ENCODE data around the gene WFDC11. TPM values are rescaled to one million over a fixed set of nuclear protein-coding genes. Genes with fewer than 3 reads are reported as not detected.

Gene WFDC11
- total RNA-seq, 3 donors from 2014 or later (not counting 1 experiment from before 2014, with no cell fraction given), result not detected

- Mint-ChIP-seq H3K27me3 (ENCODE audit: low read depth in 2 of 2) (peaks cover 22 to 54% of the 10 kb centered on the region in 2 donors), H3K36me3 (no peaks in the 10 kb centered on the region), H3K9me3 (peaks cover 0 to 2% of the 10 kb centered on the region in 2 donors), H3K4me1 (no peaks in the 10 kb centered on the region), H3K27ac (no peak overlapping the region), H3K4me3 (no peak overlapping the region)
- intact Hi-C loops (cut with micrococcal nuclease), result no loop called here
- DNase-seq (no peak), ATAC-seq (no peak)
- no peak for TF ChIP-seq CTCF (IDR thresholded peaks at IDR 0.05)
- Histone ChIP-seq H3K27ac (ENCODE audit: low read length) (no peak overlapping the region), H3K4me1 (ENCODE audit: control insufficient read depth, insufficient read depth, low read length) (no peaks in the 10 kb centered on the region), H3K36me3 (ENCODE audit: control insufficient read depth, insufficient read depth, low read length) (no peaks in the 10 kb centered on the region), H3K4me3 (ENCODE audit: low read length) (no peak overlapping the region), H3K27me3 (ENCODE audit: control insufficient read depth, insufficient read depth, low read length) (no peaks in the 10 kb centered on the region), H3K9me3 (ENCODE audit: control insufficient read depth, insufficient read depth, low read length) (no peaks in the 10 kb centered on the region)
These were observed 57.7 kb downstream of the WFDC11 start for GRCh38 chr20:45612314-45612713.

- H3K36me3 ChIP-seq (ENCODE audit: control insufficient read depth, insufficient read depth, low read length), result no peaks in the 10 kb centered on the region
- H3K4me1 ChIP-seq (ENCODE audit: control insufficient read depth, insufficient read depth, low read length), result no peaks in the 10 kb centered on the region
- H3K4me3 ChIP-seq (ENCODE audit: low read length), result no peak overlapping the region
- ATAC-seq (no peak), DNase-seq (no peak)
- Mint-ChIP-seq H3K4me3 (no peak overlapping the region), H3K36me3 (no peaks in the 10 kb centered on the region), H3K27ac (no peak overlapping the region), H3K4me1 (no peaks in the 10 kb centered on the region), H3K9me3 (peaks cover 0 to 2% of the 10 kb centered on the region in 2 donors), H3K27me3 (ENCODE audit: low read depth in 2 of 2) (peaks cover 19 to 61% of the 10 kb centered on the region in 2 donors)
- H3K27ac ChIP-seq (ENCODE audit: low read length), result no peak overlapping the region
- no peaks in the 10 kb centered on the region for H3K27me3 ChIP-seq (ENCODE audit: control insufficient read depth, insufficient read depth, low read length)
- no peak for TF ChIP-seq CTCF (IDR thresholded peaks at IDR 0.05)
- WGBS (ENCODE audit: insufficient coverage), result 73% methylated on average over 3 of the region's 4 CpGs
- H3K9me3 ChIP-seq (ENCODE audit: control insufficient read depth, insufficient read depth, low read length), result no peaks in the 10 kb centered on the region
- intact Hi-C loops (cut with micrococcal nuclease), result no loop called here
These were observed 59.0 kb downstream of the WFDC11 start for GRCh38 chr20:45611054-45611453.

- intact Hi-C loops (cut with micrococcal nuclease), result no loop called here
- WGBS (ENCODE audit: insufficient coverage), result 100% methylated on average over 1 of the region's 1 CpG
- H3K27ac ChIP-seq (ENCODE audit: low read length), result no peak overlapping the region
- Mint-ChIP-seq H3K27ac (no peak overlapping the region), H3K27me3 (ENCODE audit: low read depth in 2 of 2) (peaks cover 11 to 63% of the 10 kb centered on the region in 2 donors), H3K9me3 (peaks cover 2 to 4% of the 10 kb centered on the region in 2 donors), H3K4me3 (no peak overlapping the region), H3K4me1 (no peaks in the 10 kb centered on the region), H3K36me3 (no peaks in the 10 kb centered on the region)
- no peak for TF ChIP-seq CTCF (IDR thresholded peaks at IDR 0.05)
- no peaks in the 10 kb centered on the region for H3K9me3 ChIP-seq (ENCODE audit: control insufficient read depth, insufficient read depth, low read length)
- no peak for ATAC-seq
- peaks cover 2% of the 10 kb centered on the region for H3K27me3 ChIP-seq (ENCODE audit: control insufficient read depth, insufficient read depth, low read length)
- no peaks in the 10 kb centered on the region for H3K36me3 ChIP-seq (ENCODE audit: control insufficient read depth, insufficient read depth, low read length)
- no peak for DNase-seq
- no peak overlapping the region for H3K4me3 ChIP-seq (ENCODE audit: low read length)
- no peaks in the 10 kb centered on the region for H3K4me1 ChIP-seq (ENCODE audit: control insufficient read depth, insufficient read depth, low read length)
These were observed 62.2 kb downstream of the WFDC11 start for GRCh38 chr20:45607810-45608209.

Other genes with a start within 250 kb of the WFDC11 start
- not detected for gene WFDC2, start 200.5 kb downstream of the WFDC11 start, total RNA-seq
- not detected for gene SPINT3, start 154.6 kb downstream of the WFDC11 start, total RNA-seq
- gene WFDC6, start 130.8 kb downstream of the WFDC11 start, total RNA-seq, result not detected
- gene EPPIN, start 122.8 kb downstream of the WFDC11 start, total RNA-seq, result not detected
- gene WFDC8, start 91.0 kb downstream of the WFDC11 start, total RNA-seq, result not detected
- not detected for gene WFDC10A, start 40.5 kb downstream of the WFDC11 start, total RNA-seq
- not detected for gene WFDC9, start 39.0 kb downstream of the WFDC11 start, total RNA-seq
- not detected for gene WFDC13, start 31.8 kb upstream of the WFDC11 start, total RNA-seq
- gene WFDC10B, start 34.8 kb upstream of the WFDC11 start, total RNA-seq, result not detected
- gene SPINT4, start 52.1 kb upstream of the WFDC11 start, total RNA-seq, result not detected
- gene WFDC3, start 121.6 kb upstream of the WFDC11 start, total RNA-seq, result not detected
- 10 to 100 TPM; 11.3 to 15.5 (median 13.9) TPM for gene DNTTIP1, start 121.7 kb upstream of the WFDC11 start, total RNA-seq
- 1 to 10 TPM in 1 of 3 donors, under 1 TPM in 1, not detected in 1; 0.54 to 3.2 TPM for gene UBE2C, start 142.4 kb upstream of the WFDC11 start, total RNA-seq
- 1 to 10 TPM in 1 of 3 donors, under 1 TPM in 1, not detected in 1; 0.93 to 1.5 TPM for gene TNNC2, start 157.1 kb upstream of the WFDC11 start, total RNA-seq
- 1 to 10 TPM in 2 of 3 donors, under 1 TPM in 1; 0.99 to 1.7 (median 1.2) TPM for gene SNX21, start 163.6 kb upstream of the WFDC11 start, total RNA-seq
- 10 to 100 TPM; 30.5 to 35.4 (median 31.7) TPM for gene ACOT8, start 187.2 kb upstream of the WFDC11 start, total RNA-seq
- gene ZSWIM3, start 187.4 kb upstream of the WFDC11 start, total RNA-seq, result 1 to 10 TPM; 1.4 to 2.3 (median 1.5) TPM
- 1 to 10 TPM in 1 of 3 donors, under 1 TPM in 2; 0.59 to 2.4 (median 0.89) TPM for gene ZSWIM1, start 211.0 kb upstream of the WFDC11 start, total RNA-seq
- 1 to 10 TPM in 1 of 3 donors, not detected in 2; 1.2 TPM for gene SPATA25, start 217.4 kb upstream of the WFDC11 start, total RNA-seq
- 1 to 10 TPM in 2 of 3 donors, under 1 TPM in 1; 0.89 to 1.4 (median 1.4) TPM for gene NEURL2, start 221.0 kb upstream of the WFDC11 start, total RNA-seq
- gene CTSA, start 221.1 kb upstream of the WFDC11 start, total RNA-seq, result 100 to 1,000 TPM in 1 of 3 donors, 10 to 100 TPM in 2; 72.8 to 108 (median 86.8) TPM
- gene PLTP, start 241.9 kb upstream of the WFDC11 start, total RNA-seq, result 1 to 10 TPM in 2 of 3 donors, under 1 TPM in 1; 0.63 to 3.5 (median 3.2) TPM

All from natural killer cell (primary cell).